SU-DHL-6 (cell line): Measurements from ENCODE around the gene ROBO2.

Experiments used
- H2AFZ ChIP-seq: fragments of 200-600 bp; sonication (generic); 2 replicates; pipeline ENCODE4 v1.6.1; 2014; ENCODE audit warnings: low read depth, mild to moderate bottlenecking, moderate library complexity, mixed read lengths, antibody characterized with exemption, low read length; ENCODE audit not compliant: severe bottlenecking
- H3F3A ChIP-seq: fragments of 200-600 bp; shearing (Covaris generic); 2 replicates; pipeline ENCODE4 v1.6.0; 2016; ENCODE audit warnings: antibody characterized with exemption, mild to moderate bottlenecking; ENCODE audit not compliant: insufficient read depth
- H3K27ac ChIP-seq: fragments of 200-600 bp; sonication (generic); 2 replicates; pipeline ENCODE4 v1.5.1; 2016; ENCODE audit warnings: low read depth, mild to moderate bottlenecking, low read length, moderate library complexity, mixed read lengths
- H3K27me3 ChIP-seq: fragments of 200-600 bp; sonication (generic), shearing (Covaris generic); 2 replicates; pipeline ENCODE4 v1.6.0; 2014; ENCODE audit warnings: mild to moderate bottlenecking, low read length
- H3K36me3 ChIP-seq: fragments of 200-600 bp; sonication (generic); 2 replicates; pipeline ENCODE4 v1.6.1; 2014; ENCODE audit warnings: mild to moderate bottlenecking, low read length, mixed read lengths
- H3K4me2 ChIP-seq: fragments of 300-600, 200-600 bp; shearing (Covaris generic), sonication (generic); 2 replicates; pipeline ENCODE4 v1.6.0; 2014; ENCODE audit warnings: low read length, low read depth, mild to moderate bottlenecking; ENCODE audit not compliant: poor library complexity, severe bottlenecking
- H3K4me3 ChIP-seq: fragments of 200-600 bp; sonication (generic); 2 replicates; pipeline ENCODE4 v1.5.1; 2014; ENCODE audit warnings: antibody characterized with exemption, low read length, mild to moderate bottlenecking, mixed read lengths; ENCODE audit not compliant: insufficient read depth, poor library complexity, severe bottlenecking
- H3K79me2 ChIP-seq: fragments of 200-600 bp; sonication (generic); 2 replicates; pipeline ENCODE4 v1.6.1; 2014; ENCODE audit warnings: mild to moderate bottlenecking, low read length, moderate library complexity; ENCODE audit not compliant: insufficient read depth
- H3K9ac ChIP-seq: fragments of 200-600 bp; sonication (generic); 2 replicates; pipeline ENCODE4 v1.7.0; 2014; ENCODE audit warnings: mild to moderate bottlenecking, low read length
- H3K9me2 ChIP-seq: fragments of 200-600 bp; sonication (generic); replicated peaks from 2 replicates; pipeline ENCODE4 v1.6.1; 2014; ENCODE audit warnings: low read length; ENCODE audit not compliant: insufficient read depth
- H3K9me3 ChIP-seq: fragments of 200-600 bp; sonication (generic); 2 replicates; pipeline ENCODE4 v1.6.1; 2014; ENCODE audit warnings: low read length, mixed read lengths; ENCODE audit not compliant: insufficient read depth
- H4K20me1 ChIP-seq: fragments of 200-600 bp; sonication (generic); 2 replicates; pipeline ENCODE4 v1.6.1; 2014; ENCODE audit warnings: low read depth, mild to moderate bottlenecking, antibody characterized with exemption, low read length, moderate library complexity, mixed read lengths
- CTCF ChIP-seq: fragments of 200-600 bp; sonication (generic); IDR thresholded peaks from one replicate; pipeline ENCODE4 v1.5.1; 2017; ENCODE audit warnings: antibody characterized with exemption, mild to moderate bottlenecking, low read length, moderate library complexity; ENCODE audit not compliant: insufficient read depth, poor library complexity, severe bottlenecking
- EZH2phosphoT487 ChIP-seq: fragments of 200-600 bp; sonication (generic), shearing (Covaris generic); conservative IDR thresholded peaks from 2 replicates; pipeline ENCODE4 v1.6.1; 2018; ENCODE audit warnings: mild to moderate bottlenecking, antibody characterized with exemption, low read length, moderate library complexity, mixed read lengths

Gene ROBO2

GRCh38 chr3:77605308-77605707 lies 565.4 kb downstream of the ROBO2 start:
- Histone ChIP-seq H4K20me1 (no peaks in the 10 kb centered on the region), H3F3A (no peaks in the 10 kb centered on the region), H3K9me2 (no peaks in the 10 kb centered on the region), H2AFZ (no peak overlapping the region), H3K4me2 (no peak overlapping the region), H3K9me3 (no peaks in the 10 kb centered on the region), H3K9ac (no peak overlapping the region), H3K4me3 (no peak overlapping the region), H3K27ac (no peak overlapping the region), H3K27me3 (no peaks in the 10 kb centered on the region), H3K36me3 (no peaks in the 10 kb centered on the region), H3K79me2 (no peaks in the 10 kb centered on the region)
- no peak for TF ChIP-seq CTCF
- no peak for TF ChIP-seq EZH2phosphoT487

- no peaks in the 10 kb centered on the region for H3F3A ChIP-seq
- no peaks in the 10 kb centered on the region for H3K36me3 ChIP-seq
- H3K27me3 ChIP-seq = no peaks in the 10 kb centered on the region
- H3K9me3 ChIP-seq = no peaks in the 10 kb centered on the region
- TF ChIP-seq EZH2phosphoT487 = no peak
- no peak for TF ChIP-seq CTCF
- H3K4me3 ChIP-seq = no peak overlapping the region
- H4K20me1 ChIP-seq = no peaks in the 10 kb centered on the region
- no peak overlapping the region for H3K27ac ChIP-seq
- no peaks in the 10 kb centered on the region for H3K9me2 ChIP-seq
- H3K79me2 ChIP-seq = no peaks in the 10 kb centered on the region
- H3K9ac ChIP-seq = no peak overlapping the region
- H2AFZ ChIP-seq = no peak overlapping the region
- no peak overlapping the region for H3K4me2 ChIP-seq
These were observed 566.0 kb downstream of the ROBO2 start for GRCh38 chr3:77605865-77606264.

DNA sequence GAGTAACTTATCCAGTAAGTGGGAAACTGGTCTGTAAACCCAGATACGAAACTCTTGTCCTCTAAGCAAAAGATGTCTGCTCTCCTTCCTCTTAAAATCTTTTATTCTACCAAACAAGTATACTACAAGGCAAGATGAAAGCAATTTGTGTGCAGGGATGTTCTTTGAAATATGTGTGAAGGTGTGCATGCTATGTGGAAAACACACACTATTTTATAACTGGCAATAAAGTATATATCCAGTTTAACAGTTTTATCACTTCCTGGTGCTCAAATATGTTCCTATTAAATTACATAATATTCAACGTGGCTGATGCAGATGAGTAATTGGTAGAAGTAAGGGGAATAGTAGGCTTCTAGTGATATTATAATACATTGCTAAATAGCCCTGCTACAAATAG lies 566.5 kb downstream of the ROBO2 start:
- no peaks in the 10 kb centered on the region for H3K9me2 ChIP-seq
- no peak overlapping the region for H3K27ac ChIP-seq
- H3K79me2 ChIP-seq = no peaks in the 10 kb centered on the region
- no peak overlapping the region for H3K4me2 ChIP-seq
- H3K27me3 ChIP-seq = no peaks in the 10 kb centered on the region
- no peaks in the 10 kb centered on the region for H4K20me1 ChIP-seq
- H3K4me3 ChIP-seq = no peak overlapping the region
- no peak overlapping the region for H2AFZ ChIP-seq
- H3F3A ChIP-seq = no peaks in the 10 kb centered on the region
- H3K36me3 ChIP-seq = no peaks in the 10 kb centered on the region
- no peak overlapping the region for H3K9ac ChIP-seq
- H3K9me3 ChIP-seq = no peaks in the 10 kb centered on the region
- TF ChIP-seq EZH2phosphoT487 = no peak
- no peak for TF ChIP-seq CTCF
